GM23338 (cell line): ENCODE measurements around the gene MLST8. TPM values are rescaled to one million over a fixed set of nuclear protein-coding genes. Genes with fewer than 3 reads are reported as not detected.

Experiments used
- ATAC-seq: fragments of 200-7000 bp; cut with Tn5 transposase; 3 replicates; pipeline ENCODE4 v1.9.1; 2020
- DNase-seq: peaks from one replicate; pipeline ENCODE4 v3.0.0-alpha.2; 2015; ENCODE audit warnings: low spot score
- H2AFZ ChIP-seq: fragments of 200-600 bp; sonication (generic); 2 replicates; pipeline ENCODE4 v1.8.0; 2016; ENCODE audit warnings: antibody characterized with exemption, mild to moderate bottlenecking, moderate library complexity
- H3F3A ChIP-seq: fragments of 200-600 bp; sonication (generic); replicated peaks from 2 replicates; pipeline ENCODE4 v1.8.0; 2017; ENCODE audit warnings: antibody characterized with exemption, mixed run types, low read depth
- H3K27ac ChIP-seq: fragments of 200-600 bp; sonication (generic); 2 replicates; pipeline ENCODE4 v1.6.1; 2016; ENCODE audit warnings: low read depth
- H3K27me3 ChIP-seq: fragments of 200-600 bp; sonication (generic); 2 replicates; pipeline ENCODE4 v1.8.0; 2016; ENCODE audit warnings: mild to moderate bottlenecking, mixed run types, moderate library complexity; ENCODE audit not compliant: insufficient read depth
- H3K36me3 ChIP-seq: fragments of 200-600 bp; sonication (generic); 2 replicates; pipeline ENCODE4 v1.8.0; 2016; ENCODE audit warnings: mild to moderate bottlenecking; ENCODE audit not compliant: insufficient read depth
- H3K4me1 ChIP-seq: fragments of 200-600 bp; sonication (generic); 2 replicates; pipeline ENCODE4 v1.8.0; 2016; ENCODE audit warnings: mild to moderate bottlenecking, moderate library complexity; ENCODE audit not compliant: insufficient read depth
- H3K4me2 ChIP-seq: fragments of 200-600 bp; sonication (generic); 2 replicates; pipeline ENCODE4 v1.7.1; 2017; ENCODE audit warnings: mixed run types
- H3K4me3 ChIP-seq: fragments of 200-600 bp; sonication (generic); 2 replicates; pipeline ENCODE4 v1.6.1; 2016; ENCODE audit warnings: mixed run types
- H3K79me2 ChIP-seq: fragments of 200-600 bp; sonication (generic); replicated peaks from 2 replicates; pipeline ENCODE4 v1.8.0; 2017; ENCODE audit warnings: mild to moderate bottlenecking; ENCODE audit not compliant: insufficient read depth
- H3K9me2 ChIP-seq: fragments of 200-600 bp; sonication (generic); 2 replicates; pipeline ENCODE4 v1.8.0; 2017; ENCODE audit not compliant: insufficient read depth
- H4K20me1 ChIP-seq: fragments of 200-600 bp; sonication (generic); replicated peaks from 2 replicates; pipeline ENCODE4 v1.8.0; 2017; ENCODE audit warnings: mild to moderate bottlenecking; ENCODE audit not compliant: insufficient read depth
- H3K27ac Mint-ChIP-seq: 2 replicates; pipeline ENCODE4 v1.8.0; 2020; ENCODE audit warnings: inconsistent platforms, mild to moderate bottlenecking, moderate library complexity, mixed read lengths
- H3K27me3 Mint-ChIP-seq: 3 replicates; pipeline ENCODE4 v1.8.0; 2022; ENCODE audit warnings: low read depth, mild to moderate bottlenecking, moderate library complexity, mixed read lengths, inconsistent platforms; ENCODE audit not compliant: insufficient read depth, poor library complexity
- H3K36me3 Mint-ChIP-seq: 3 replicates; pipeline ENCODE4 v1.8.0; 2021; ENCODE audit warnings: low read depth, mild to moderate bottlenecking, inconsistent platforms, moderate library complexity, mixed read lengths
- H3K4me1 Mint-ChIP-seq: 3 replicates; pipeline ENCODE4 v1.8.0; 2020; ENCODE audit warnings: mild to moderate bottlenecking, inconsistent platforms, mixed read lengths
- H3K4me3 Mint-ChIP-seq: 3 replicates; pipeline ENCODE4 v1.8.0; 2021; ENCODE audit warnings: moderate library complexity, mild to moderate bottlenecking, inconsistent platforms, mixed read lengths
- H3K9me3 Mint-ChIP-seq: 3 replicates; pipeline ENCODE4 v1.8.0; 2020; ENCODE audit warnings: moderate library complexity, mild to moderate bottlenecking, inconsistent platforms, mixed read lengths
- CREB1 ChIP-seq: fragments of 250-450 bp; sonication (Bioruptor Pico); IDR thresholded peaks from 2 replicates; pipeline ENCODE4 v1.5.0; 2020; ENCODE audit warnings: low read depth, mild to moderate bottlenecking, moderate library complexity
- CTCF ChIP-seq, 2 experiments: fragments of 200-600 bp in 1 of 2; sonication (generic) in 1 of 2; conservative IDR thresholded peaks; 2 replicates each; pipeline versions ENCODE4 v1.5.1 to v1.6.1; 2016 to 2017; ENCODE audit warnings: antibody characterized with exemption in 2 of 2, low read depth in 2 of 2, mild to moderate bottlenecking in 2 of 2, moderate library complexity in 1 of 2
- ETS1 ChIP-seq: IDR thresholded peaks from 2 replicates; pipeline ENCODE4 v1.6.1; 2016; ENCODE audit warnings: antibody characterized with exemption
- EZH2 ChIP-seq: fragments of 200-600 bp; sonication (generic); IDR thresholded peaks from one replicate; pipeline ENCODE4 v1.8.0; 2017; ENCODE audit warnings: antibody characterized with exemption, mild to moderate bottlenecking, low read depth; ENCODE audit not compliant: unreplicated experiment
- EZH2phosphoT487 ChIP-seq: fragments of 200-600 bp; sonication (generic); IDR thresholded peaks from one replicate; pipeline ENCODE4 v1.8.1; 2018; ENCODE audit warnings: antibody characterized with exemption; ENCODE audit not compliant: unreplicated experiment
- JUNB ChIP-seq: IDR thresholded peaks from one replicate; pipeline ENCODE4 v1.6.1; 2016; ENCODE audit warnings: antibody characterized with exemption; ENCODE audit not compliant: unreplicated experiment
- NANOG ChIP-seq: IDR thresholded peaks from 2 replicates; pipeline ENCODE4 v1.6.1; 2016; ENCODE audit warnings: antibody characterized with exemption, borderline replicate concordance
- POLR2AphosphoS5 ChIP-seq: IDR thresholded peaks from 2 replicates; pipeline ENCODE4 v1.6.1; 2016; ENCODE audit warnings: antibody characterized with exemption, low read depth
- STAT1 ChIP-seq: IDR thresholded peaks from one replicate; pipeline ENCODE4 v1.6.1; 2016; ENCODE audit warnings: antibody characterized with exemption; ENCODE audit not compliant: unreplicated experiment
- ZNF114 ChIP-seq: fragments of 250-450 bp; sonication (Bioruptor Pico); IDR thresholded peaks from 2 replicates; pipeline ENCODE4 v1.5.0; 2020; ENCODE audit warnings: mild to moderate bottlenecking, moderate library complexity
- ZNF331 ChIP-seq: fragments of 250-450 bp; sonication (Bioruptor Pico); IDR thresholded peaks from 2 replicates; pipeline ENCODE4 v1.5.0; 2020; ENCODE audit warnings: low read depth, mild to moderate bottlenecking, moderate library complexity
- ZNF462 ChIP-seq: fragments of 250-450 bp; sonication (Bioruptor Pico); IDR thresholded peaks from 2 replicates; pipeline ENCODE4 v1.5.0; 2020; ENCODE audit warnings: mild to moderate bottlenecking, moderate library complexity
- polyA plus RNA-seq: library from polyadenylated mRNA; unstranded; fragments of >200 nt; fragmentation: Nextera tagmentation; extraction: Ambion mirVana; gene quantifications from 2 replicates; pipeline ENCODE4 v1.2.1, GENCODE V29; 2016
- total RNA-seq: library from RNA; depleted of rRNA; stranded (reverse); fragments of >200 nt; shearing (Covaris generic); gene quantifications from 2 replicates; pipeline ENCODE4 v1.2.3, GENCODE V29; 2014
- TF ChIP-seq, protein P1 (sequence below): IDR thresholded peaks from one replicate; pipeline ENCODE4 v1.6.1; 2018; ENCODE audit warnings: antibody characterized with exemption; ENCODE audit not compliant: unreplicated experiment

Gene MLST8
- total and polyA plus RNA-seq, 2 experiments from 2014 or later: 58.8 to 138 TPM

DNA sequence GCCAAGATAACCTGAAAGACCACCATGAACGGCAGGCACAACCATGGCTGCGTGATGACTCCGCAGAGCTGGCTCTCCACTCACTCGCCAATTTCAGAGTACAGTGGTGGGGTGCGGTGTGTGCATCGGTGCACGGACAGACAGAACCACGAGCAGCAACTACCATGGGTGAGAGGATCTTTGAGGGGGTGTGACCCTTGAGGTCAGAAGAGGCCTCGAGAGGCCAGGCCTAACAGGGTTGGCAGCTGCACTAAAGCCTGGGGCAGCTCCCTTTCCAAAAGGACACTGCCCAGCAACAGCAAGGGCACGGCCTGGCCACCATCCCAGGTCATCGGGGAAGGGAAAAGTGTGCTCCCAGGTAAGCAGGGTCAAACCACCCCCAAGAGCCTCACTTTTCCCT is 48.0 kb downstream of the MLST8 start:
- Histone ChIP-seq H4K20me1 (peaks cover 34% of the 10 kb centered on the region), H3K27me3 (no peaks in the 10 kb centered on the region), H3K27ac (no peak overlapping the region; the same call in 1 of the 2 replicates), H3K4me1 (peaks cover 11% of the 10 kb centered on the region; the same call in 1 of the 2 replicates), H2AFZ (no peak overlapping the region), H3K79me2 (peaks cover 42% of the 10 kb centered on the region), H3K9me2 (no peaks in the 10 kb centered on the region), H3K4me2 (no peak overlapping the region), H3F3A (peaks cover 63% of the 10 kb centered on the region), H3K4me3 (no peak overlapping the region), H3K36me3 (peaks cover 40% of the 10 kb centered on the region)
- no peak for ATAC-seq
- no peak overlapping the region; the same call in 2 of the 3 replicates for H3K4me3 Mint-ChIP-seq
- peaks cover 12% of the 10 kb centered on the region for H3K27me3 Mint-ChIP-seq
- peaks cover 12% of the 10 kb centered on the region for H3K4me1 Mint-ChIP-seq
- no peak overlapping the region; the same call in 1 of the 2 replicates for H3K27ac Mint-ChIP-seq
- DNase-seq: no peak
- H3K36me3 Mint-ChIP-seq: peaks cover 78% of the 10 kb centered on the region
- no peaks in the 10 kb centered on the region for H3K9me3 Mint-ChIP-seq
- TF ChIP-seq EZH2 (no peak), CTCF (conservative IDR thresholded peaks at IDR 0.05; ENCODE audit: low read depth in 2 of 2) (no peak), STAT1 (no peak), ZNF331 (CRISPR knock-in tag) (no peak), CREB1 (CRISPR knock-in tag) (no peak), ETS1 (no peak), NANOG (no peak), ZNF462 (no peak), ZNF114 (CRISPR knock-in tag) (no peak), POLR2AphosphoS5 (no peak), EZH2phosphoT487 (no peak), JUNB (no peak)
- TF ChIP-seq, protein P1, sequence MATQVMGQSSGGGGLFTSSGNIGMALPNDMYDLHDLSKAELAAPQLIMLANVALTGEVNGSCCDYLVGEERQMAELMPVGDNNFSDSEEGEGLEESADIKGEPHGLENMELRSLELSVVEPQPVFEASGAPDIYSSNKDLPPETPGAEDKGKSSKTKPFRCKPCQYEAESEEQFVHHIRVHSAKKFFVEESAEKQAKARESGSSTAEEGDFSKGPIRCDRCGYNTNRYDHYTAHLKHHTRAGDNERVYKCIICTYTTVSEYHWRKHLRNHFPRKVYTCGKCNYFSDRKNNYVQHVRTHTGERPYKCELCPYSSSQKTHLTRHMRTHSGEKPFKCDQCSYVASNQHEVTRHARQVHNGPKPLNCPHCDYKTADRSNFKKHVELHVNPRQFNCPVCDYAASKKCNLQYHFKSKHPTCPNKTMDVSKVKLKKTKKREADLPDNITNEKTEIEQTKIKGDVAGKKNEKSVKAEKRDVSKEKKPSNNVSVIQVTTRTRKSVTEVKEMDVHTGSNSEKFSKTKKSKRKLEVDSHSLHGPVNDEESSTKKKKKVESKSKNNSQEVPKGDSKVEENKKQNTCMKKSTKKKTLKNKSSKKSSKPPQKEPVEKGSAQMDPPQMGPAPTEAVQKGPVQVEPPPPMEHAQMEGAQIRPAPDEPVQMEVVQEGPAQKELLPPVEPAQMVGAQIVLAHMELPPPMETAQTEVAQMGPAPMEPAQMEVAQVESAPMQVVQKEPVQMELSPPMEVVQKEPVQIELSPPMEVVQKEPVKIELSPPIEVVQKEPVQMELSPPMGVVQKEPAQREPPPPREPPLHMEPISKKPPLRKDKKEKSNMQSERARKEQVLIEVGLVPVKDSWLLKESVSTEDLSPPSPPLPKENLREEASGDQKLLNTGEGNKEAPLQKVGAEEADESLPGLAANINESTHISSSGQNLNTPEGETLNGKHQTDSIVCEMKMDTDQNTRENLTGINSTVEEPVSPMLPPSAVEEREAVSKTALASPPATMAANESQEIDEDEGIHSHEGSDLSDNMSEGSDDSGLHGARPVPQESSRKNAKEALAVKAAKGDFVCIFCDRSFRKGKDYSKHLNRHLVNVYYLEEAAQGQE: no peak
